ENCODE results near the gene ANKRD13C.

- TF ChIP-seq CTCF (conservative IDR thresholded peaks at IDR 0.05; ENCODE audit: low read depth, low read length) (no peak), POLR2A (IDR thresholded peaks at IDR 0.05; ENCODE audit: low read depth, low read length) (no peak; the same call in 1 of the 2 replicates), MAFK (IDR thresholded peaks at IDR 0.05; ENCODE audit: low read depth, low read length) (no peak), CHD1 (IDR thresholded peaks at IDR 0.05; ENCODE audit: low read depth, low read length) (peak; percentile 54; the same call in 1 of the 2 replicates), USF2 (IDR thresholded peaks at IDR 0.05; ENCODE audit: low read depth, low read length) (no peak)
These were observed 756 bp downstream of the ANKRD13C start for GRCh38 chr1:70353601-70354331.
